Common myeloid progenitor, CD34-positive (primary cell): ENCODE results near the gene CCDC116.
"Not testable (repeated sequence)": the region's sequence is repeated elsewhere in the genome, so short reads cannot be mapped to it uniquely, and the experiment has no call there.

Experiments used
- CTCF ChIA-PET: fragments of 350-600 bp; sonication (Branson Sonifier 250); formaldehyde crosslinking; loops from one replicate; lab custom pipeline; 2021; ENCODE audit warnings: antibody characterized with exemption; lab: Charles Lee
- POLR2A ChIA-PET: fragments of 350-600 bp; sonication (Branson Sonifier 250); formaldehyde crosslinking; loops from one replicate; lab custom pipeline; 2021; ENCODE audit warnings: antibody characterized with exemption; lab: Charles Lee
- DNase-seq, 3 donors: peaks; one replicate each; pipeline versions ENCODE4 v3.0.0 to v3.0.0-alpha.2; 2013
- H3K27ac ChIP-seq, 2 experiments: 1 replicate in 1 of 2; 2 replicates in 1 of 2; pipeline ENCODE4 v1.7.0; 2013; ENCODE audit warnings: inconsistent platforms in 2 of 2, low read length in 2 of 2, mild to moderate bottlenecking in 2 of 2, low read depth in 1 of 2, moderate library complexity in 1 of 2; ENCODE audit not compliant: severe bottlenecking in 2 of 2, insufficient read depth in 1 of 2, poor library complexity in 1 of 2
- H3K27me3 ChIP-seq, 5 experiments: replicated peaks in 2 of 5; 1 replicate in 3 of 5; 2 replicates in 2 of 5; pipeline versions ENCODE4 v1.6.1 to v1.7.0; 2013; ENCODE audit warnings: low read length in 4 of 5, mild to moderate bottlenecking in 2 of 5, moderate library complexity in 2 of 5, inconsistent platforms in 1 of 5; ENCODE audit not compliant: insufficient read depth in 5 of 5, control insufficient read depth in 4 of 5
- H3K36me3 ChIP-seq, 4 experiments: 1 replicate in 2 of 4; 2 replicates in 2 of 4; pipeline versions ENCODE4 v1.6.1 to v1.7.0; 2013; ENCODE audit warnings: low read length in 3 of 4, control low read depth in 1 of 4, mild to moderate bottlenecking in 1 of 4; ENCODE audit not compliant: control insufficient read depth in 4 of 4, insufficient read depth in 4 of 4
- H3K4me1 ChIP-seq, 4 experiments: 1 replicate in 3 of 4; 2 replicates in 1 of 4; pipeline versions ENCODE4 v1.6.1 to v1.7.1; 2013; ENCODE audit warnings: low read length in 3 of 4, mild to moderate bottlenecking in 3 of 4, control low read depth in 1 of 4, inconsistent platforms in 1 of 4, moderate library complexity in 1 of 4; ENCODE audit not compliant: control insufficient read depth in 4 of 4, insufficient read depth in 4 of 4; ENCODE audit errors: control extremely low read depth in 1 of 4
- H3K4me3 ChIP-seq, 7 experiments: 1 replicate in 4 of 7; 2 replicates in 3 of 7; pipeline versions ENCODE4 v1.5.1 to v1.7.0; 2013; ENCODE audit warnings: mild to moderate bottlenecking in 7 of 7, low read length in 6 of 7, moderate library complexity in 6 of 7, inconsistent platforms in 2 of 7, low read depth in 2 of 7, control low read depth in 1 of 7; ENCODE audit not compliant: insufficient read depth in 4 of 7, control insufficient read depth in 1 of 7; ENCODE audit errors: extremely low read depth in 1 of 7
- H3K9me3 ChIP-seq, 5 experiments: 1 replicate in 4 of 5; 2 replicates in 1 of 5; pipeline versions ENCODE4 v1.6.1 to v1.7.1; 2013; ENCODE audit warnings: low read length in 4 of 5, mild to moderate bottlenecking in 2 of 5, inconsistent platforms in 1 of 5, low read depth in 1 of 5, moderate library complexity in 1 of 5; ENCODE audit not compliant: control insufficient read depth in 4 of 5, insufficient read depth in 2 of 5; ENCODE audit errors: control extremely low read depth in 1 of 5
- WGBS: methylation state at CpG from one replicate; pipeline ENCODE4 v1.1.5; 2013; ENCODE audit not compliant: insufficient coverage; 5-methylcytosine and 5-hydroxymethylcytosine counted together

The CCDC116 gene

DNA sequence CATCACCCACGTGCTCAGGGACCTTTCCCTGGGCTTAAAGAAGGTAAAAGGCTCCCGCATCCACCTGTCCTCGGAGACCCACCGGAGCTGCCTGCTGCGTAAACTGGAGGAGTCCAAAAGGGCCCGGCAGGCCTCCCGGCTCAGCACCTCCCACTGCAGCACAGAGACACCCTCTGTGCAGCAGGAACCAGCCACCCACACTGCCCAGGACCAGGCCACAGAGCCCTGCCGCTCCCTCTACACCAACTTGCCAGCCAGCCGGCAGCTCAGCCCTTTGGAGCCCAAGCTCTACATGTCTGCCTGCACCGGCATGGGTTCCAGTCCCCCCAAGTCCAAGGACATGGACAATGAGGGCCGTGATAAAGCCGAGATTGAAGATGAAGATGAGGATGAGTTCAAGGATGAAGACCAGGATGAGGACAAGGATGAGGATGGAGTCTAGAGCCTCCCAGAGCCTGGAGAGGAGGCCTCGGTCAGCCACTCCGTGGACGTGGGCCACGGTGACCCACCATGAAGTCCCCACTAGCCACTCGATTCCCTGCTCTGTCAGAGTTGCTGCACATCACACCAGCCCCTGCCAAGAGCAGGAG is 4.2 kb downstream of the CCDC116 start:
- H3K27me3 ChIP-seq, result peaks cover 0 to 5% (median 0%) of the 10 kb centered on the region in 5 experiments
- ChIA-PET POLR2A (no interaction called here), CTCF (interaction anchor here (3.2 kb wide), 1 partner anchor 9 kb away, joined by 19 read pairs; no protein-coding TSS in a partner anchor)
- H3K9me3 ChIP-seq, result no peaks in the 10 kb centered on the region
- no peak overlapping the region for H3K4me3 ChIP-seq
- H3K36me3 ChIP-seq, result no peaks in the 10 kb centered on the region
- no peak overlapping the region for H3K27ac ChIP-seq
- WGBS, result 90% methylated on average over 13 of the region's 17 CpGs
- peaks cover 3 to 10% (median 6%) of the 10 kb centered on the region in 4 experiments for H3K4me1 ChIP-seq
- DNase-seq, result no peak

DNA sequence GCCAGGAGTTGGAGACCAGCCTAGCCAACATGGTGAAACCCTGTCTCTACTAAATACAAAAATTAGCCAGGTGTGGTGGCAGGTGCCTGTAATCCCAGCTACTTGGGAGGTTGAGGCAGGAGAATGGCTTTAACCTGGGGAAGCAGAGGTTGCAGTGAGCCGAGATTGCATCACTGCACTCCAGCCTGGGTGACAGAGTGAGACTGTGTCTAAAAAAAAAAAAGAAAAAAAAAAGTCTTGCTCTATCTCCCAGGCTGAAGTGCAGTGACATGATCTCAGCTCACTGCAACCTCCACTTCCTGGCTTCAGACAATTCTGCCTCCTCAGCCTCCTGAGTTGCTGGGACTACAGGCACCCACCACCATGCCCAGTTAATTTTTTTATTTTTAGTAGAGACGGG is 4.9 kb downstream of the CCDC116 start:
- DNase-seq, H3K36me3 ChIP-seq, H3K4me3 ChIP-seq, POLR2A ChIA-PET, H3K9me3 ChIP-seq, H3K27me3 ChIP-seq, H3K27ac ChIP-seq: not testable (repeated sequence)
- CTCF ChIA-PET, result interaction anchor here (3.2 kb wide), 1 partner anchor 9 kb away, joined by 19 read pairs; no protein-coding TSS in a partner anchor
- H3K4me1 ChIP-seq, result peaks cover 3 to 15% (median 11%) of the 10 kb centered on the region in 4 experiments
- 90% methylated on average over 2 of the region's 2 CpGs for WGBS

DNA sequence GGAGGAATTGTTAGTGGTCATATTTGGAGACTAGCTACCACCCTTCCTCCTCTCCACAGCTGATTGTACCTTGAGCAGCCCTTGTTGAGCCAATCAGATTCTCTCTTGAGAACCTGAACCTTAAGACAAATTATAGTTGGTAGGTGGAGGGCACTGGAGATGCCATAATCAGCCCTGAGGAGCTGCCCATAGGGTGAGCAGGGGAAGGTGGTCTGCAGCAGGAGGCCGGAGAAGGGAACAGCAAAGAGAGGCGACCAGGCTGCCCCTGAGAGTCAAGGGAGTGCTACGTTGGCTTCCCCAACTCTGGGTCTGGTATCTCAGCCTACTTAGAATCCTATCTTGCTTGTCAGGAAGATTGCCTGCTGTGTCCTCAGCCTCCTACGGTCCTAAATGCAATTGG is 6.8 kb downstream of the CCDC116 start:
- DNase-seq, result no peak
- WGBS, result 100% methylated on average over 4 of the region's 4 CpGs
- Histone ChIP-seq H3K9me3 (no peaks in the 10 kb centered on the region), H3K27me3 (peaks cover 0 to 5% (median 0%) of the 10 kb centered on the region in 5 experiments), H3K36me3 (peaks cover 0 to 5% (median 2%) of the 10 kb centered on the region in 4 experiments), H3K27ac (no peak overlapping the region), H3K4me3 (no peak overlapping the region), H3K4me1 (peaks cover 3 to 30% (median 22%) of the 10 kb centered on the region in 4 experiments)
- ChIA-PET CTCF (no interaction called here), POLR2A (no interaction called here)

DNA sequence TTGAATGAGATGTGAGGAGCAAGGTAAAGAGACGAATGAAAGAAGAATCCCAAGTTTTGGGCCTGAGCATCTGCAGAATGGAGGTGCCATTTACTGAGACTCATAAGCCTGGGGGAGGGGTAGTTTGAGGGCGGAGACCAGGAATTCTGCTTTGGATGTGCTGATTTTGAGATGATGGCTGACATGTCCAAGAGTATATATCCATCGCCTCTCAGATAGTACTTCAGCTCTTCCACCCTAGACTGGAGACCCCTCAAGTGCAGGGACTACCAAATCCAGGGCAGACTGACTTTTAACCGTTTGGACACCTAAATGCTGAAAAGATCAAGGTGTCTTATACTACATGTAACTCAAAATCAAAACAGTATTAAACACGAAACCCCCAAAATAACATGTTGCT is 8.2 kb downstream of the CCDC116 start:
- DNase-seq, result no peak
- 100% methylated on average over 3 of the region's 5 CpGs for whole genome bisulfite sequencing
- Histone ChIP-seq H3K9me3 (no peaks in the 10 kb centered on the region), H3K4me3 (no peak overlapping the region), H3K27ac (peak overlapping the region in 1 of 2 experiments; percentile 95), H3K36me3 (peaks cover 0 to 8% (median 2%) of the 10 kb centered on the region in 4 experiments), H3K27me3 (peaks cover 0 to 5% (median 0%) of the 10 kb centered on the region in 5 experiments), H3K4me1 (peaks cover 3 to 30% (median 22%) of the 10 kb centered on the region in 4 experiments)
- POLR2A ChIA-PET, result interaction anchor here (1.2 to 3.4 kb wide), 4 partner anchors 8 to 38 kb away, joined by 4 to 41 read pairs (median 6); partner anchors contain the start of genes CCDC116 and YDJC
- CTCF ChIA-PET, result interaction anchor here (1.0 to 9.2 kb wide), 2 partner anchors 15 to 27 kb away, joined by 6 to 174 read pairs; partner anchors contain the start of genes CCDC116 and YDJC

DNA sequence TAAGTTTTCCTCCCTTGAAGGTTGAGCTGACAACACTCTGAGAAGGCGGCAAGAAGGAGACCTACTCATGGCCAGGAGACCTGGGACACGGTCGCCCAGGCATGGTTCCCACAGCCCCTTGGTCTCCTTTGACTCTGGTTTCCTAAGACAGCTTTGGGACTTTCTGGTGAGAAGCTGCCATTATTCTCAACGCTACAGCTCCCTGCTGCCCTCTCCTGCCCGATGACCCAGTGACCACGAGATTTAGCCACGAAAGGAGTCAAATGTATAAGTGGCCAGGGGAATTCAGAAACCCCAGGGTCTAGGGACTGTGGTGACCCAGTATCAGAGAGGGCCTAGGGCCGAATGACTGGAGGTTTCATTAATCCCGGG is 8.8 kb downstream of the CCDC116 start:
- no peaks in the 10 kb centered on the region for H3K9me3 ChIP-seq
- WGBS, result 16% methylated on average over 9 of the region's 9 CpGs
- H3K36me3 ChIP-seq, result peaks cover 0 to 13% (median 2%) of the 10 kb centered on the region in 4 experiments
- H3K4me1 ChIP-seq, result peaks cover 3 to 30% (median 22%) of the 10 kb centered on the region in 4 experiments
- ChIA-PET POLR2A (interaction anchor here (0.7 to 3.4 kb wide), 7 partner anchors 8 to 59 kb away, joined by 3 to 41 read pairs (median 4); partner anchors contain the start of genes CCDC116 and YDJC), CTCF (interaction anchor here (1.0 to 9.2 kb wide), 2 partner anchors 15 to 27 kb away, joined by 6 to 174 read pairs; partner anchors contain the start of genes CCDC116 and YDJC)
- H3K27ac ChIP-seq, result peak overlapping the region in 1 of 2 experiments; percentile 95
- H3K27me3 ChIP-seq, result peaks cover 0 to 5% (median 0%) of the 10 kb centered on the region in 5 experiments
- DNase-seq, result peak in 1 of 3 donors; percentile 27
- peak overlapping the region in 5 of 7 experiments; percentile 21 to 74 (median 56) for H3K4me3 ChIP-seq

DNA sequence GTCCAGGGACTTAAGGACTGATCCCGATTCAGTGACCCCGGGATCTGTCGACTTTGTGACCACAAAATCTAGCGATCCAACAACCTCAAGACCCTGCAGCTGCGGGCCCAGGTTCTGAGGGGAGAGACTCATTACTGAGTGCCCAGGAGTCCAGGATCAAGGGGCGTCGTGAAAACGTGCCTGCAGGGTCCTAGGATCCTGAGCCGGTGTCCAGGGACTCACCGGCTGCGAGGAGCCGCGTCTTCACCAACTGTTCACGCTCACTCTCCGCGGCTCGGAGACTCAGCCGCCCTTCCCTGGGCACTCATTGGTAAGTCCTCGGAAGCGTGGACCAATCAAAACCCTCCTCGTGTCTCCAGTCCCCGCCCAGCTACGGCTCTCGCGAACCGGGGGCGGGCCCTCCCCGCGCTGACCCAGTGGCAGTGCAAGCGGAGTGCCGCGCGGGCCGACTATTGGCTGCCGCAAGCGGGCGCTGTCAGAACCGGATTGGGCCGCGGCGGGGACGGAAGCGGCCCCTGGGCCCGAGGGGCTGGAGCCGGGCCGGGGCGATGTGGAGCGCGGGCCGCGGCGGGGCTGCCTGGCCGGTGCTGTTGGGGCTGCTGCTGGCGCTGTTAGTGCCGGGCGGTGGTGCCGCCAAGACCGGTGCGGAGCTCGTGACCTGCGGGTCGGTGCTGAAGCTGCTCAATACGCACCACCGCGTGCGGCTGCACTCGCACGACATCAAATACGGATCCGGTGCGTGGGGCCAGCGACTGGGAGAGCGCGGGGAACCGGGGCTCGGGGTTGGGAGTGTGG is 9.4 kb downstream of the CCDC116 start, which contains the start of gene SDF2L1:
TSS of gene SDF2L1 (plus strand) at position 514 of the 795 bp plus-strand sequence. CDS start at position 549, 35 bp downstream.
- WGBS, result under 1% methylated on average over 69 of the region's 76 CpGs
- ChIA-PET POLR2A (interaction anchor here (0.5 to 3.4 kb wide), 11 partner anchors 8 to 190 kb away, joined by 3 to 41 read pairs (median 3); partner anchors contain the start of genes CCDC116, PPIL2 and YDJC), CTCF (interaction anchor here (0.8 to 9.2 kb wide), 7 partner anchors 8 to 78 kb away, joined by 3 to 174 read pairs (median 6); partner anchors contain the start of genes CCDC116 and YDJC)
- peaks cover 3 to 30% (median 23%) of the 10 kb centered on the region in 4 experiments for H3K4me1 ChIP-seq
- peak within 1 kb of the TSS; percentile 54 to 95 for H3K27ac ChIP-seq
- peaks cover 0 to 14% (median 2%) of the 10 kb centered on the region in 4 experiments for H3K36me3 ChIP-seq
- DNase-seq, result peak; percentile 97 to 98 (median 98)
- peaks cover 0 to 5% (median 0%) of the 10 kb centered on the region in 5 experiments for H3K27me3 ChIP-seq
- peak within 1 kb of the TSS; percentile 13 to 74 (median 66) for H3K4me3 ChIP-seq
- H3K9me3 ChIP-seq, result no peaks in the 10 kb centered on the region
